ENCODE results near the gene MOCS2. TPM values are rescaled to one million over a fixed set of nuclear protein-coding genes. Genes with fewer than 3 reads are reported as not detected.

The MOCS2 gene
- total RNA-seq, 1 donor from 2014 or later: 18.4 TPM

DNA sequence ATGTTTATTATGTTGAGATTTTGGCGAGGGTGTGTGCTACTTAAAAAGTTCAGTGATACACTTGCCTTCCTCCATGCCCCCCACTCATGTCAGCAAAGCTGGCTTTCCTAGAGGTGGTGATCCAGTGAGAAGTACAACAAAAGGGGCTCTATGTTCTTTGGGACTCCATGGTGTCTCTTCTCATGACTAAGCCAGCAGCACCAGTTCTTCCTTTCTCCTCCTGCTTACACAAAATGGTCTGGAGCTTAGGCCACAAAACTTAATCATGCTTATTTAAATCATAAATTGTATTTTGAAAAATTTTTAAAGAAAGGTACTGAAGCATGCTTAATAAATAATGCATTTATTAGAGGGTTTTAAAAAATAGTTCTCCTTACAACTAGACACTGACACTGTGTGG lies 22.4 kb downstream of the MOCS2 start:
- Mint-ChIP-seq H3K27me3 (no peaks in the 10 kb centered on the region), H3K27ac (no peak overlapping the region), H3K9me3 (no peaks in the 10 kb centered on the region), H3K4me1 (peaks cover 55% of the 10 kb centered on the region), H3K36me3 (ENCODE audit: low read depth) (peaks cover 40% of the 10 kb centered on the region), H3K4me3 (no peak overlapping the region)
- peak; percentile 48 for DNase-seq
- intact Hi-C loops (cut with micrococcal nuclease): loop anchor here (10.0 kb wide), 1 partner anchor 312 kb away; no protein-coding TSS in a partner anchor

- peaks cover 49% of the 10 kb centered on the region for H3K36me3 Mint-ChIP-seq (ENCODE audit: low read depth)
- H3K4me1 Mint-ChIP-seq: peaks cover 58% of the 10 kb centered on the region
- H3K27me3 Mint-ChIP-seq: no peaks in the 10 kb centered on the region
- H3K9me3 Mint-ChIP-seq: peaks cover 10% of the 10 kb centered on the region
- no peak overlapping the region for H3K27ac Mint-ChIP-seq
- peak; percentile 62 for DNase-seq
- peak overlapping the region; percentile 53 for H3K4me3 Mint-ChIP-seq
- intact Hi-C loops (cut with micrococcal nuclease): loop anchor here (10.0 kb wide), 1 partner anchor 310 kb away; no protein-coding TSS in a partner anchor
Measured at GRCh38 chr5:53084546-53085255, 24.9 kb downstream of the MOCS2 start.

- no peak for DNase-seq
- Mint-ChIP-seq H3K27me3 (no peaks in the 10 kb centered on the region), H3K27ac (no peak overlapping the region), H3K36me3 (ENCODE audit: low read depth) (peaks cover 51% of the 10 kb centered on the region), H3K4me3 (peak overlapping the region; percentile 53), H3K9me3 (peaks cover 10% of the 10 kb centered on the region), H3K4me1 (peaks cover 52% of the 10 kb centered on the region)
- intact Hi-C loops (cut with micrococcal nuclease): loop anchor here (10.0 kb wide), 1 partner anchor 309 kb away; no protein-coding TSS in a partner anchor
Measured at GRCh38 chr5:53083927-53084326, 25.6 kb downstream of the MOCS2 start.

GRCh38 chr5:53080271-53080670 lies 29.3 kb downstream of the MOCS2 start:
- Mint-ChIP-seq H3K27ac (peak overlapping the region; percentile 62), H3K4me3 (no peak overlapping the region)
- intact Hi-C loops (cut with micrococcal nuclease): loop anchor here (1.0 to 10.0 kb wide), 2 partner anchors 11 to 305 kb away; no protein-coding TSS in a partner anchor

GRCh38 chr5:53076014-53076583 lies 33.5 kb downstream of the MOCS2 start:
- DNase-seq: peak; percentile 50
- peaks cover 10% of the 10 kb centered on the region for H3K9me3 Mint-ChIP-seq
- no peak overlapping the region for H3K27ac Mint-ChIP-seq
- H3K27me3 Mint-ChIP-seq: no peaks in the 10 kb centered on the region
- intact Hi-C loops (cut with micrococcal nuclease): no loop called here
- H3K4me3 Mint-ChIP-seq: no peak overlapping the region
- H3K4me1 Mint-ChIP-seq: peaks cover 17% of the 10 kb centered on the region
- H3K36me3 Mint-ChIP-seq (ENCODE audit: low read depth): peaks cover 69% of the 10 kb centered on the region

More at GRCh38 chr5:53080271-53080670, 29.3 kb downstream of the MOCS2 start:
- Mint-ChIP-seq H3K36me3 (ENCODE audit: low read depth) (peaks cover 64% of the 10 kb centered on the region), H3K9me3 (peaks cover 10% of the 10 kb centered on the region), H3K4me1 (peaks cover 41% of the 10 kb centered on the region), H3K27me3 (no peaks in the 10 kb centered on the region)
- DNase-seq: peak; percentile 71

DNA sequence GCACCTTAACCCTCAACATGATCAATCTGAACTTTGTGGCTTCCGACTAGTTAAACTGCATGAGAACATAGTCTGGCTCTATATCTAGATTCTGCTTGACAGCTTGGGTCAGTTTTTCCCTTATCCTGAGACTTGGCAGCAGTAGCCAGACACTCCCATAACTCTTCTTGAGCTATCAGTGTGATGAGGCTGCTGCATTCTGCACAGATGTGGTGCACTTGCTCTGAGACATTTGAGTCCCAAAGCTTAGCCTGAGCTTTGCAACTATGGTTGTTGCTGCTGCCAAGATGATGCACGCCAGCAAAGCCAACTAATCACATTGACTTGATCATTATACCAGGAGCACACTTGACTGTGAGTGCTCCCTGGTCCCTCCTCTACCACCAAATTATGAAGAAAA lies 36.2 kb downstream of the MOCS2 start:
- peaks cover 20% of the 10 kb centered on the region for H3K4me1 Mint-ChIP-seq
- no peaks in the 10 kb centered on the region for H3K9me3 Mint-ChIP-seq
- H3K36me3 Mint-ChIP-seq (ENCODE audit: low read depth): peaks cover 59% of the 10 kb centered on the region
- no peak overlapping the region for H3K4me3 Mint-ChIP-seq
- intact Hi-C loops (cut with micrococcal nuclease): no loop called here
- peak; percentile 53 for DNase-seq
- no peaks in the 10 kb centered on the region for H3K27me3 Mint-ChIP-seq
- H3K27ac Mint-ChIP-seq: no peak overlapping the region

- peak; percentile 49 for DNase-seq
- H3K36me3 Mint-ChIP-seq (ENCODE audit: low read depth): peaks cover 60% of the 10 kb centered on the region
- no peak overlapping the region for H3K4me3 Mint-ChIP-seq
- H3K27ac Mint-ChIP-seq: peak overlapping the region; percentile 77
- H3K9me3 Mint-ChIP-seq: no peaks in the 10 kb centered on the region
- intact Hi-C loops (cut with micrococcal nuclease): no loop called here
- H3K4me1 Mint-ChIP-seq: peaks cover 28% of the 10 kb centered on the region
- H3K27me3 Mint-ChIP-seq: no peaks in the 10 kb centered on the region
Measured at GRCh38 chr5:53071738-53072137, 37.8 kb downstream of the MOCS2 start.

DNA sequence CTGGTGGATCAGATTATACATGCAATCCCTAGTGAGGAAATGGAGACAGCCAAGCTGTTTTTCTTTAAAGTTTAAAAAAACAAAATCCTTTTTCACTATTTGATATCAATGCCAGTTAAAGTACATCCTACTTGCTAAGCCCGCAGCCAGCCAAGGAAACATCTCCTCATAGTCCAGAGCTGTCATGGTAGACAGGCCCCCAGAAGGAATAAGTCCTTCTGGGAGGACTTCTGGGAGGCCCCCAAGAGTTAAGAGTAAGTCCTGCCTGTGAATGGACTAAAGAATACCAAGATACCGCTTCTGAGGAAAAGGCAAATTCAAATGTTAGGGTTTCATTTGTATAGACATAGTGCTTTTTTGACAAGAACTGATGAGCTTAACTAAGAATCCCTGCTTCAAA lies 38.3 kb downstream of the MOCS2 start:
- intact Hi-C loops (cut with micrococcal nuclease): no loop called here
- Mint-ChIP-seq H3K4me3 (no peak overlapping the region), H3K4me1 (peaks cover 28% of the 10 kb centered on the region), H3K27ac (no peak overlapping the region), H3K36me3 (ENCODE audit: low read depth) (peaks cover 59% of the 10 kb centered on the region), H3K27me3 (no peaks in the 10 kb centered on the region), H3K9me3 (no peaks in the 10 kb centered on the region)
- peak; percentile 47 for DNase-seq

DNA sequence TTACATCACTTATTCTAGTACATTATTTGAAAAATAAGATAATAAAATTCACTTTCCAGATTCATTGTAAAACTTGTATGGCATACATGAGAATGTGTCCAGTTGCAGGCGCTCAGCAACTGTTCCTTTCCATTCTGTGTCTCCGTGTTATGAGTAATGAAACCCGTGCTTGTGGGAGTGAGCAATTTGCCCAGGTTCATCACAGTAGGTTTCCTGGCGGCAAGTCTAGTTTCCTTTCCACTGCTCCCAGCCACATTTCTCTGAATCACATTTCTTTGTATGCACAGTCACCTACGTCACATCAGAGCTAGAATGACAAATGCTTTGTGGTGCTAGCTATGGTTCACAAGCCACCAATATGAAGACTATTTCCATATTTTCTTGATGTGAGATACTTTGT lies 39.9 kb downstream of the MOCS2 start:
- peaks cover 28% of the 10 kb centered on the region for H3K4me1 Mint-ChIP-seq
- no peaks in the 10 kb centered on the region for H3K9me3 Mint-ChIP-seq
- intact Hi-C loops (cut with micrococcal nuclease): loop anchor here (1.0 kb wide), 9 partner anchors 11 to 121 kb away; partner anchors contain the start of gene MOCS2
- peaks cover 59% of the 10 kb centered on the region for H3K36me3 Mint-ChIP-seq (ENCODE audit: low read depth)
- DNase-seq: peak; percentile 92
- peak overlapping the region; percentile 85 for H3K27ac Mint-ChIP-seq
- H3K27me3 Mint-ChIP-seq: no peaks in the 10 kb centered on the region
- peak overlapping the region; percentile 54 for H3K4me3 Mint-ChIP-seq

DNA sequence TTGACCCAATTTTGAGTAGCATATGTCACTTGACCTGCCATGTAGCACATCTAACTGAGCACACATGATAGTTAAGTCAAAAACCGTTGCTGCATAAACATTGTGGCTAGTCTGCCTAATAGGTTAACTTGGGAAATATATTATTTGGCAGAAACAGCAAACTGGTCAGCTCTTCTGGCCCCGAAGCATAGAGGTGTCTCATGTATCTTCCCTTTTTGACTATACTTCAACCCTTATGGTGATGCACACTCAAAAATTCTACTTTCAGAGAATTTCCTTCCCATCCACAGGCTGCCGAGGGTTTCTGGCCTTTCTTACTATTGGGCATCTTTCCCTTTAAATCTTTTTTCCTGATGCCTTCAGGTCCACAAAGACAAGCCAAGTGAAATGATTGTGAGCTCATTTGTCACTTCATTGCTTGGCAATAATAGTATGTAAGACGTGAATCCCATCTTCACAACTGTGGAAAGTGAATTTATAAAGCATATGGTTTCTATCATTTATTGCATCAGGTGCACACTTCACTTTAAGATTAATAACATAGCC lies 41.2 kb downstream of the MOCS2 start:
- no peak overlapping the region for H3K4me3 Mint-ChIP-seq
- H3K27ac Mint-ChIP-seq: no peak overlapping the region
- H3K9me3 Mint-ChIP-seq: no peaks in the 10 kb centered on the region
- DNase-seq: peak; percentile 49
- H3K27me3 Mint-ChIP-seq: no peaks in the 10 kb centered on the region
- peaks cover 26% of the 10 kb centered on the region for H3K4me1 Mint-ChIP-seq
- intact Hi-C loops (cut with micrococcal nuclease): no loop called here
- peaks cover 53% of the 10 kb centered on the region for H3K36me3 Mint-ChIP-seq (ENCODE audit: low read depth)

DNA sequence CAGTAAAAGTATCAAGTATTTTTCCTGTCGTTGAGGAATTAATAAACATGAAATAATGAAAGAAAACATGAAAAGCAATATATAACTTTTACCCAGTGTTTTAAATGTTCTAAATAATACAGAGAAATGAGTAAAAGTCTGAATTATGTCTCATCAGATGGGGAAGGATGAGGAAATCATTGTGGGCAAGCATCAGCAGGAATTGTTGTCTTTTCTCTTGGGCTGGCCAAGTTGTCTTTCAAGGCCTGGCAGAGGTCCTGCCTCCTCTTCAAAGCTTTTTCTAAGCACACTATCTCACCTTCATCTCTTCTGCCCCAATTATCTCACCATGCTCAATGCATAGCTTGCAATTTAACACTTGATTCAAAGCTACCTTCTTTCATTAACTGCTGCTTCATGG lies 41.9 kb downstream of the MOCS2 start:
- DNase-seq: peak; percentile 48
- Mint-ChIP-seq H3K36me3 (ENCODE audit: low read depth) (peaks cover 49% of the 10 kb centered on the region), H3K4me1 (peaks cover 26% of the 10 kb centered on the region), H3K9me3 (no peaks in the 10 kb centered on the region), H3K27me3 (no peaks in the 10 kb centered on the region), H3K27ac (no peak overlapping the region), H3K4me3 (no peak overlapping the region)
- intact Hi-C loops (cut with micrococcal nuclease): no loop called here

DNA sequence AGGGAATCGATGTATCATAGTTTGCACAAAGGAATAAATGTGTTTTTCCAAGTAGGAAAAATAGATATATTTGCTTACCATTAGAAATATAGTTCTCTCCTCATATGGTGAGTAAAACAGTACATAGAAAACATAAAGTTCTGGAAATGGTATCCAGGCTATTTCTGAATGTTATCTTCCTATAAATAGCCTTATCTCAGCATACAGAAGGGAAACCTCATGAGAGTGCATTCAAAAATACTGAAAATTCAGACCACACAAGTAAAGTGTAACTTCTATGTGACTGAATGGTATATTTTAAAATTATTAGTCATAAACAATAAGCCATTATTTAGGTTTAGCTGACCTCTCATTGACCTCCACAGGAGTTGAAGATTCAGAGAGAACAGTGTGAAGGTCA lies 43.5 kb downstream of the MOCS2 start:
- no peak for DNase-seq
- H3K36me3 Mint-ChIP-seq (ENCODE audit: low read depth): peaks cover 55% of the 10 kb centered on the region
- no peak overlapping the region for H3K4me3 Mint-ChIP-seq
- no peak overlapping the region for H3K27ac Mint-ChIP-seq
- intact Hi-C loops (cut with micrococcal nuclease): no loop called here
- H3K4me1 Mint-ChIP-seq: peaks cover 21% of the 10 kb centered on the region
- no peaks in the 10 kb centered on the region for H3K27me3 Mint-ChIP-seq
- no peaks in the 10 kb centered on the region for H3K9me3 Mint-ChIP-seq

DNA sequence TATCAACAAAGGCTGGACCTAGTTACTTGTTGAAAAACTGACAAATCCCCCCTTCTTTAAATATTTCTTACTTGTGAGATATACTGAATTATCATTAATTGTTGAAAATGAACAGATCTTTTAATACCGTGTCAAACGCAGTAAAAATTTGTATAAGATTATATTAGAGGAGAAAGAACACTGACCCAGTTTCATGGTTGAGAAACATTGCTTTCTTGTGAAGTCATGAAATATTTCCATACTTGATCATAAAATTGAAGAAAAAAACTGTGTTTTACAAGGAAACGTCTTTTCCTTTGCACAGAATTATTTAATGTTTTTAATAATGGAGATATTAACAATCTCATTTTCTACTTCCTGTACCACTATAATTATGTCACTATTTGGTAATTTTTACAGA lies 45.8 kb downstream of the MOCS2 start:
- no peaks in the 10 kb centered on the region for H3K27me3 Mint-ChIP-seq
- peaks cover 11% of the 10 kb centered on the region for H3K4me1 Mint-ChIP-seq
- H3K27ac Mint-ChIP-seq: no peak overlapping the region
- H3K4me3 Mint-ChIP-seq: no peak overlapping the region
- DNase-seq: no peak
- no peaks in the 10 kb centered on the region for H3K9me3 Mint-ChIP-seq
- intact Hi-C loops (cut with micrococcal nuclease): no loop called here
- H3K36me3 Mint-ChIP-seq (ENCODE audit: low read depth): peaks cover 67% of the 10 kb centered on the region

DNA sequence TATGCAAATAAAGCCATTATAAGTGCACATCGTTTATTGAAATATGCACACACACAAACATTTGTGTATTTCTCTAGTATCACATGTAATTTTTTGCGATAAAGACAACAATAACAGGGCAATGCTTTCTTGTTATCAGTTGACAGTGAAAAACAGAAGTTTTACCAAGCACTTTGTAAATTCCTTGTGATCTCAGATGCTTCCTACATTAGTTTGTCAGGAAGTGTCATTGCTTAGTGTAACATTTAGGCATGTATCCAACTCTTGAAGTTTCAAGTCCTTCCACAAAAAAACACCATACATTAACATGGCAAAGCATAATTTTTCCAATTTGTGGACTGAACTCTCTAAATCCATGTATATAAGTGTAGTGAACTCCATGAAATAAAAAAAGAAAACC lies 46.4 kb downstream of the MOCS2 start:
- DNase-seq: no peak
- Mint-ChIP-seq H3K27me3 (no peaks in the 10 kb centered on the region), H3K4me3 (no peak overlapping the region)

More for the DNA sequence above, 46.4 kb downstream of the MOCS2 start:
- peaks cover 70% of the 10 kb centered on the region for H3K36me3 Mint-ChIP-seq (ENCODE audit: low read depth)
- peaks cover 7% of the 10 kb centered on the region for H3K4me1 Mint-ChIP-seq
- intact Hi-C loops (cut with micrococcal nuclease): no loop called here
- H3K27ac Mint-ChIP-seq: no peak overlapping the region
- H3K9me3 Mint-ChIP-seq: no peaks in the 10 kb centered on the region
